Measurements from ENCODE around the gene PPP2R3B. TPM values are rescaled to one million over a fixed set of nuclear protein-coding genes. Genes with fewer than 3 reads are reported as not detected.
"Not testable (repeated sequence)": the region's sequence is repeated elsewhere in the genome, so short reads cannot be mapped to it uniquely, and the experiment has no call there.

PPP2R3B gene
- total RNA-seq, 1 donor from 2014 or later = 38.3 TPM

DNA sequence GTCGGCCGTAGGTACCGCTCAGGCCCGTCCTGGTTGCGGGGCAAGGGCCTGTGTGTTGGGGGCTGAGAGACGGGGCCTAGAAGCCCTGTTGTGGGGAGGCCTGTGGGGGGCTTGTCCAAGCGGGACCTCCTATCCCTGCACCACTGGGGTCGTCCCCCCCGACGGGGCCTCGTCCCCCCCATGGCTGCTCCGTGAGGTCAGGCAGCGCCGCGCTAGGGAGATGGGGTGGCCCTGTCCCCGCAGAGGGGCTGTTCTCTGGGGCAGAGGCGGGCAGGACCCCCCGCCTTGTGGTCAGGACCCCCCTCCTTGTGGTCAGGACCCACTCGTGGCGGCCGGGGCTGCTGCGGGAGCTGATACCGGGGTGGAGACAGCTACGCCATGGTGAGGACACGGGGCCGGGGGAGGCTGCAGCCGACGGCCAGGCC is 56.0 kb downstream of the PPP2R3B start:
- DNase-seq (ENCODE audit: low read depth) = no peak
- H3K4me3 ChIP-seq (ENCODE audit: low read depth, low read length) = no peak overlapping the region
- TF ChIP-seq, protein P1, sequence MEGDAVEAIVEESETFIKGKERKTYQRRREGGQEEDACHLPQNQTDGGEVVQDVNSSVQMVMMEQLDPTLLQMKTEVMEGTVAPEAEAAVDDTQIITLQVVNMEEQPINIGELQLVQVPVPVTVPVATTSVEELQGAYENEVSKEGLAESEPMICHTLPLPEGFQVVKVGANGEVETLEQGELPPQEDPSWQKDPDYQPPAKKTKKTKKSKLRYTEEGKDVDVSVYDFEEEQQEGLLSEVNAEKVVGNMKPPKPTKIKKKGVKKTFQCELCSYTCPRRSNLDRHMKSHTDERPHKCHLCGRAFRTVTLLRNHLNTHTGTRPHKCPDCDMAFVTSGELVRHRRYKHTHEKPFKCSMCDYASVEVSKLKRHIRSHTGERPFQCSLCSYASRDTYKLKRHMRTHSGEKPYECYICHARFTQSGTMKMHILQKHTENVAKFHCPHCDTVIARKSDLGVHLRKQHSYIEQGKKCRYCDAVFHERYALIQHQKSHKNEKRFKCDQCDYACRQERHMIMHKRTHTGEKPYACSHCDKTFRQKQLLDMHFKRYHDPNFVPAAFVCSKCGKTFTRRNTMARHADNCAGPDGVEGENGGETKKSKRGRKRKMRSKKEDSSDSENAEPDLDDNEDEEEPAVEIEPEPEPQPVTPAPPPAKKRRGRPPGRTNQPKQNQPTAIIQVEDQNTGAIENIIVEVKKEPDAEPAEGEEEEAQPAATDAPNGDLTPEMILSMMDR (conservative IDR thresholded peaks at IDR 0.05; ENCODE audit: low read depth, low read length) = no peak

DNA sequence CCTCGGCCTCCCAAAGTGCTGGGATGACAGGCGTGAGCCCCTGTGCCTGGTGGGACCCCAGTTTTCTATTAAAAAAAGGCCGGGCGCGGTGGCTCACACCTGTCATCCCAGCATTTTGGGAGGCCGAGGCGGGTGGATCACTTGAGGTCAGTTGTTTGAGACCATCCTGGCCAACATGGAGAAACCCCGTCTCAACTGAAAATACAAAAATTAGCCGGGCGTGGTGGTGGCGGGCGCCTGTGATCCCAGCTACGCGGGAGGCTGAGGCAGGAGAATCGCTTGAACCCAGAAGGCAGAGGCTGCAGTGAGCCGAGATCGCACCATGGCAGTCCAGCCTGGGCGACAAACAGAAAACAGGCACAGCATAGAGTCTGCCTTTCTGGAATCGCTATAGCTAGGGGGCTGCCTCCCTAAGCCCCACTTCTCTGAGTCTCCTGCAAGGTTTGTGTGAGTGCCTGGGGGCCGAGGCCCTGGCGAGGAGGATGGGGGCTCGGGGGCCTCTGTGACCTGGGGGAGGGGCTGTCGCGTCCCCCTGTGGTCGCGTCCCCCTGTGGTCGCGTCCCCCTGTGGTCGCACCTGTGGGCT is 56.5 kb downstream of the PPP2R3B start:
- not testable (repeated sequence) for DNase-seq (ENCODE audit: low read depth); H3K4me3 ChIP-seq (ENCODE audit: low read depth, low read length)

DNA sequence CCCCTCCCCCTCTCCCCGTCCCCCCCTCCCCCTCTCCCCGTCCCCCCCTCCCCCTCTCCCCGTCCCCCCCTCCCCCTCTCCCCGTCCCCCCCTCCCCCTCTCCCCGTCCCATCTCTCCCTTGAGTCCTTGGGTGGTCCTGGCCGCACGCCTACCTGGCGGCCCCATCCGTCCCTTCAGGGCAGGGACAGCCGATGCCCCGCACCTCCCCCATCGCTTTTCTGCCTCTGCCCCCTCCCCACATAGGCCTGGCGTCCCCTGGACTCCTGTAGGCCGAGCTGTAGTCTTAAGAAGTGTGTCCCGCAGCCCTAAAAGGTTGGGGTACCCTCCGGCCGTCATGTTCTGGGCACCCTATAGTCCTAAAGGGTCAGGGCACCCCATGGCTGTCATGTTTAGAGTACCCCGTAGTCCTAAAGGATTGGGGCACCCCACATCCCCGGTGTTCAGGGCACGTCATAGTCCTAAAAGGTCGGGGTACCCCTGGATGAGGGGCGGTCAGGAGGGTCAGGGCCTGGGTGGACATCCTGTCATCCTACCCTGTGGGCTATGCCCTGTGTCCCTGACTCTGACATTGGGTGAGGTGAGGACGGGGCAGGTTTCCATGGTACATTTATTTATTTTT is 57.3 kb downstream of the PPP2R3B start:
- DNase-seq (ENCODE audit: low read depth) = no peak
- H3K4me3 ChIP-seq (ENCODE audit: low read depth, low read length) = no peak overlapping the region
- TF ChIP-seq, protein P1 (conservative IDR thresholded peaks at IDR 0.05; ENCODE audit: low read depth, low read length) = no peak

DNA sequence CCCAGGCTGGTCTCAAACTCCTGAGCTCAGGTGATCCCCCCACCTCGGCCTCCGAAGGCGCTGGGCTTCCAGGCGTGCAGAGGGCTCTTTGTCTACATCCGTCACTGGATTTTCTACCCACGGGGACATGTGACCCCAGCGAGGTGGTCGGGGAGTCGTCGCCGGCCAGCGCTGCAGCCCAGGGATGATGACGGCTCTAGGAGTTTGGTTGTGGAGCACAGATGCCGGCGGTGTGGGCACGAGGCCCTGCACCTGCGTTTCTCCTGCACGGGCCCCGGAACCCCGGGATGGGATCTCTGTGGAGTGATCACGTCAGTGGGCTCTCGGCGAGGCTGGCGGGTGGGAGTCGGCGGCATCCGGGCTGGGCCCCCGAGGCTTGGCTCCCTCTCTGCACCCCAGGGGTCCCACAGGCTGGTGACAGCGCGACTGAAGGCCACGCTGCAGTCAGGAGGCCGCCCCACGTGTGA is 59.0 kb downstream of the PPP2R3B start:
- no peak overlapping the region for H3K4me3 ChIP-seq (ENCODE audit: low read depth, low read length)
- TF ChIP-seq, protein P1 (conservative IDR thresholded peaks at IDR 0.05; ENCODE audit: low read depth, low read length) = no peak
- no peak for DNase-seq (ENCODE audit: low read depth)

DNA sequence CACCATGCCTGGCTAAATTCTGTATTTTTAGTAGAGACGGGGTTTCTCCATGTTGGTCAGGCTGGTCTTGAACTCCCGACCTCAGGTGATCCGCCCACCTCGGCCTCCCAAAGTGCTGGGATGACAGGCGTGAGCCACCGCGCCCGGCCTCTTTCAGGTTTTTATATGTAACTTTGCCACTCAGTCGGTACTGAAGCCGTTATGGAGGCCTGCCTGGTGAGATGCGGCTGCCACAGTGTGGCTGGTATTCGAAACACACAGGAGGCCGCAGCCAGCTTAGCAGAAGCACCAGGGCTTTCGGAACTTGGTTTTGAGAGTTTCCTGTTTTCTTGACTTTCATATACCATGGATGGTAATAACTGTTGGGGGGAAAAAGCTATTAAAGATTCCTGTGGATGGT is 62.0 kb downstream of the PPP2R3B start:
- DNase-seq (ENCODE audit: low read depth); H3K4me3 ChIP-seq (ENCODE audit: low read depth, low read length): not testable (repeated sequence)

DNA sequence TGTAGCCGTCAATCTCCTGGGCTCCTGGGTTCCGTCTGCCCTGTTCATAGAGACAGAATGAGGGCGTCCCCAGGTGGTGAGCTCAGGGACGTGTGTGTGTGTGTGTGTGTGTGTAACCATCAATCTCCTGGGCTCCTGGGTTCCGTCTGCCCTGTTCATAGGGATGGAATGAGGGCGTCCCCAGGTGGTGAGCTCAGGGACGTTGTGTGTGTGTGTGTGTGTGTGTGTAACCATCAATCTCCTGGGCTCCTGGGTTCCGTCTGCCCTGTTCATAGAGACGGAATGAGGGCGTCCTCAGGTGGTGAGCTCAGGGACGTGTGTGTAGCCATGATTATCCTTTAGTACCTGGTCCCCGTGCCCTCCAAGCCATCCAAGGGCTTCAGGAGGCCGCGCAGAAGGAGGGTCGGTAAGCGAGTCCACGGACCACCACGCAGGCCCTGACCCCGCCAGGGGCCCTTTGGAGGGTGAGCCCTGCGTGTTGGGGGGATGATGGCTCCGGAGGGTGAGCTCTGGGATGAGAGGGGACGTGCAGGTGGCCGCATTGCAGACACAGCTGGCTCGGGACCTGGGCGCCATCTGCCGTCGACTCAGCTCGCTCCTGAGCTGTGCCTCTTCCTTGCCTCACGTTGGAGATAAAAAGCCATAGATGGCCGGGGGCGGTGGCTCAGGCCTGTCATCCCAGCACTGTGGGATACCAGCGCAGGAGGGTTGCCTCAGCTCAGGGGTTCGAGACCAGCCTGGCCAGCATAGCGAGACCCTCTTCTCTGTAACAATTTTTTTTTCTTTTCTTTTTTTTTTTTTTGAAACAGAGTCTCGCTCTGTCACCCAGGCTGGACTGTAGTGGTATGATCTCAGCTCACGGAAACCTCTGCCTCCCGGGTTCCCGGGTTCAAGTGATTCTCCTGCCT is 62.7 kb downstream of the PPP2R3B start:
- TF ChIP-seq, protein P1 (conservative IDR thresholded peaks at IDR 0.05; ENCODE audit: low read depth, low read length) = peak; percentile 20
- DNase-seq (ENCODE audit: low read depth) = peak; percentile 61
- no peak overlapping the region for H3K4me3 ChIP-seq (ENCODE audit: low read depth, low read length)

DNA sequence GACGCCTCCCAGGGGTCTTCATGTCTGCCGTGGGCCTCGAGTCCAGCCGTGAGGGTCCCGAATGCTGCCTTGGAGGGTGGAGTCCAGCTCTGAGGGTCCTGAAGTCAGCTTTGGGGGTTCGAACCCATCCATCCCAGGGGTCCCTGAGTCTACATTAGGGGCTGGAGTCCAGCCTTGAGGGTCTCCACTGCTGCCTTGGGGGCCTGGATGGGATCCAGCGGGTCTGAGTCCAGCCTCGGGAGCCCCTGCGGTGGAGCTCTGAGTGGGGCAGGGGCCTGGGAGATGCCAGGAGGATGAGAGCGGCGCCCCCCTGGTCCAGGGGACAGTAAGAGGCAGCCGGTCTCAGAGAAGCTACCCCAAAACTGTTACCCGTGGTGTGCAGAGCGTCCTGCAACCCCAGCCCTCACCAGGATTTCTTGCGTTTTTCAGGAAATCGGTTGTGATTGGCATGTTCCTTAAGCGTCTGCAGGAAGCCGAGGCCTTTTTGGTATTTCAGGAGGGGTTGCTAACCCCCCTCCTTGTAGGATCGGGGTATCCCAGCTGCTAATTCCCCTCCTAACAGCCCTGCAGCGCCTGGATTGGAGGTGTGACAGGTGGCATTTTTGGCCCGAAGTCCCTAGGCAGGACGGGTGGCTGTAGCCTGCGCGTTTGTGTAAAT is 66.5 kb downstream of the PPP2R3B start:
- peak overlapping the region; percentile 93 for H3K4me3 ChIP-seq (ENCODE audit: low read depth, low read length)
- DNase-seq (ENCODE audit: low read depth) = no peak
- TF ChIP-seq, protein P1 (conservative IDR thresholded peaks at IDR 0.05; ENCODE audit: low read depth, low read length) = no peak
